Measurements from ENCODE around the gene VPS13D.

VPS13D gene

DNA sequence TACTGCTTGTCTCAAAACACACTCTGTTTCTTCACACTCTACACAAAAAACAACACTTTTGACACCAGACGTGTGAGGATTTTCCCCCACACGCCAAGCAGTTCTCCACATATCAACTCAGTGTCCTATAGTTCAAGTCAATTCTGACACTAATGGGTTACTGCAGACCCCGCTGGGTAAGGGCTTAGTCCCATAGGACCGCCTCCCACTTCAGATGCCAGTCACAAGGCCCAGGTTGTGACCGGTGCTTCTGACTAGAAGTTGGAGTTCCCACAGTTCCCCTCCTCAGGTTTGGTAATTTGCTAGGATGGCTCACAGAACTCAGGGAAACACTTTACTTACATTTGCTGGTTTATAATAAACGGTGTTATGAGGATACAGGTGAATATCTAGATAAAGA is 19.9 kb downstream of the VPS13D start:
- no peak for DNase-seq (ENCODE audit: low read depth, low spot score)
- peaks cover 35% of the 10 kb centered on the region for H3K36me3 ChIP-seq (ENCODE audit: insufficient read depth, low read length)
- H3K4me3 ChIP-seq, result no peak overlapping the region
- H3K9me3 ChIP-seq (ENCODE audit: low read depth, low read length), result no peaks in the 10 kb centered on the region
- no peak overlapping the region for H3K27ac ChIP-seq
- TF ChIP-seq EZH2 (IDR thresholded peaks at IDR 0.05), result no peak
- H3K9ac ChIP-seq (ENCODE audit: insufficient read length), result no peak overlapping the region

DNA sequence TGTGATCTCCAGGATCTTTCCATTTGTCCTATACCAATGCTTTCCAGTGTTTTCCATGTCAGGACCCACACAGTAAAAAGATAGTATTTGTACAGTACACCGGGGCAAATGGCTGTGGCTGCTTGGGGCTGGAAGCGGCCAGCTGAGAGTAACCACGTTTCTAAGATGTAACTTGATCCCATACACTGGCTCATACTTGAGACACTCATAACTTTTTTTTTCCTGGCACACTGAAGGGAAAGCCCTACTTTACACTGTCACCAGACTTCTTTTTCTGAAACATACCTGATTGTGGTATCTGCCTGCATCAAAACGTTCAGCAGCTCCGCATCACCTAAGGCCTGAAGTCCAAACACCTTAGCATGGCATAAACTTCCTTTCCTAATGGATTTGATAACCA is 21.6 kb downstream of the VPS13D start:
- H3K9ac ChIP-seq (ENCODE audit: insufficient read length), result no peak overlapping the region
- H3K27ac ChIP-seq, result no peak overlapping the region
- TF ChIP-seq FOXP2 (optimal IDR thresholded peaks at IDR 0.05; ENCODE audit: control extremely low read depth, extremely low read length, insufficient read depth), result no peak
- no peak for TF ChIP-seq EZH2 (IDR thresholded peaks at IDR 0.05)
- no peak for TF ChIP-seq POLR2AphosphoS5 (IDR thresholded peaks at IDR 0.05; ENCODE audit: borderline replicate concordance, low read depth, low read length)
- H3K4me3 ChIP-seq, result no peak overlapping the region
- DNase-seq (ENCODE audit: low read depth, low spot score), result no peak
- no peaks in the 10 kb centered on the region for H3K9me3 ChIP-seq (ENCODE audit: low read depth, low read length)
- peaks cover 35% of the 10 kb centered on the region for H3K36me3 ChIP-seq (ENCODE audit: insufficient read depth, low read length)

- no peak for TF ChIP-seq FOXP2 (optimal IDR thresholded peaks at IDR 0.05; ENCODE audit: control extremely low read depth, extremely low read length, insufficient read depth)
- H3K27ac ChIP-seq, result no peak overlapping the region
- no peak overlapping the region for H3K4me3 ChIP-seq
- DNase-seq (ENCODE audit: low read depth, low spot score), result no peak
- H3K9ac ChIP-seq (ENCODE audit: insufficient read length), result no peak overlapping the region
- H3K9me3 ChIP-seq (ENCODE audit: low read depth, low read length), result no peaks in the 10 kb centered on the region
- peaks cover 38% of the 10 kb centered on the region; the same call in 1 of the 2 replicates for H3K36me3 ChIP-seq (ENCODE audit: insufficient read depth, low read length)
Measured at GRCh38 chr1:12255913-12256312, 26.1 kb downstream of the VPS13D start.

DNA sequence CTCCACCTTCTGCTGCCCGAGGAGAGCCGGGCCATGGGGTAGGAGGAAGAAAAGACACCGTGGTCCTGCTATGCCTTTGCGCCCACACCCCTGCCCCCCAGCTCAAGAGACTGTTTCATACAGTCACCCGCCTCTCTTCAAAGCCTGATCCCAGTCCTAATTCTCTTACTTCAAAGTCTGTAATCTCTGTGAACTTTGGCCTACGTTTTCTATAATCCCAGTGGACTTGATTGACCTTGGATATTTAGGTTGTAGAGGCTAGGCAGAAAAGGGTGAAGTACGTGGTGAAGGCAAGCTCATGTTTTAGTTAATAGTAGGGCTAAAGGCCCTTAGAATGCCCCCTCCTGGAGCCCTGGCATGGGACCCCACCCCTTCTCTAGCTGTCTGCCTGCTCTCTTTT is 28.4 kb downstream of the VPS13D start:
- Histone ChIP-seq H3K36me3 (ENCODE audit: insufficient read depth, low read length) (peaks cover 53% of the 10 kb centered on the region), H3K9me3 (ENCODE audit: low read depth, low read length) (no peaks in the 10 kb centered on the region), H3K4me3 (no peak overlapping the region), H3K27ac (no peak overlapping the region), H3K9ac (ENCODE audit: insufficient read length) (no peak overlapping the region)
- no peak for TF ChIP-seq EZH2 (IDR thresholded peaks at IDR 0.05)
- TF ChIP-seq POLR2AphosphoS5 (IDR thresholded peaks at IDR 0.05; ENCODE audit: borderline replicate concordance, low read depth, low read length), result no peak
- TF ChIP-seq FOXP2 (optimal IDR thresholded peaks at IDR 0.05; ENCODE audit: control extremely low read depth, extremely low read length, insufficient read depth), result no peak
- DNase-seq (ENCODE audit: low read depth, low spot score), result no peak

- TF ChIP-seq FOXP2 (optimal IDR thresholded peaks at IDR 0.05; ENCODE audit: control extremely low read depth, extremely low read length, insufficient read depth) (no peak), EZH2 (IDR thresholded peaks at IDR 0.05) (no peak), POLR2AphosphoS5 (IDR thresholded peaks at IDR 0.05; ENCODE audit: borderline replicate concordance, low read depth, low read length) (no peak)
- Histone ChIP-seq H3K27ac (no peak overlapping the region), H3K9ac (ENCODE audit: insufficient read length) (no peak overlapping the region), H3K9me3 (ENCODE audit: low read depth, low read length) (no peaks in the 10 kb centered on the region), H3K4me3 (no peak overlapping the region), H3K36me3 (ENCODE audit: insufficient read depth, low read length) (peaks cover 43% of the 10 kb centered on the region)
- no peak for DNase-seq (ENCODE audit: low read depth, low spot score)
Measured at GRCh38 chr1:12269351-12269750, 39.5 kb downstream of the VPS13D start.

DNA sequence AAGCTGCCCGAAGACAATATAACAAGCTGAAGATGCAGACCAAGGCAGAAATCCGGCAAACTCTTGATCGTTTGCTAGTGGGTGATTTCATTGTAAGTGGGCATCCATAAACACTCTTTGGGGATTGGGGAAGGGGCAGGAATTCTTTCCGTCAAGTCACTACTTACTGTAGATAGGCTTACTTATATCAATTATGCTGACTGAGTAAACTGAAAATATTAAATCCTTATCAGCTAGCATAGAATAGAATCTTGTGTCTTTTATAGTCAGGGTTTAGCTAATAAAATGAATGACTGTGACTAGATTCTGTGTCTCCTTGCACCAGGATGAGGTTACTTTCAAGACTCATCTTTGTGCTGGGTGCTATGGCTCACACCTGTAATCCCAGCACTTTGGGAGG is 41.2 kb downstream of the VPS13D start:
- Histone ChIP-seq H3K36me3 (ENCODE audit: insufficient read depth, low read length) (peaks cover 37% of the 10 kb centered on the region), H3K9ac (ENCODE audit: insufficient read length) (no peak overlapping the region), H3K27ac (no peak overlapping the region), H3K4me3 (no peak overlapping the region), H3K9me3 (ENCODE audit: low read depth, low read length) (no peaks in the 10 kb centered on the region)
- TF ChIP-seq POLR2AphosphoS5 (IDR thresholded peaks at IDR 0.05; ENCODE audit: borderline replicate concordance, low read depth, low read length), result no peak
- DNase-seq (ENCODE audit: low read depth, low spot score), result no peak

GRCh38 chr1:12272770-12273169 is 42.9 kb downstream of the VPS13D start:
- DNase-seq (ENCODE audit: low read depth, low spot score), result no peak
- no peak for TF ChIP-seq POLR2AphosphoS5 (IDR thresholded peaks at IDR 0.05; ENCODE audit: borderline replicate concordance, low read depth, low read length)
- no peak for TF ChIP-seq EZH2 (IDR thresholded peaks at IDR 0.05)
- no peak for TF ChIP-seq FOXP2 (optimal IDR thresholded peaks at IDR 0.05; ENCODE audit: control extremely low read depth, extremely low read length, insufficient read depth)
- no peak overlapping the region for H3K4me3 ChIP-seq
- H3K9ac ChIP-seq (ENCODE audit: insufficient read length), result no peak overlapping the region
- H3K36me3 ChIP-seq (ENCODE audit: insufficient read depth, low read length), result peaks cover 52% of the 10 kb centered on the region
- H3K27ac ChIP-seq, result no peak overlapping the region
- no peaks in the 10 kb centered on the region for H3K9me3 ChIP-seq (ENCODE audit: low read depth, low read length)

- Histone ChIP-seq H3K36me3 (ENCODE audit: insufficient read depth, low read length) (peaks cover 43% of the 10 kb centered on the region), H3K4me3 (no peak overlapping the region), H3K9me3 (ENCODE audit: low read depth, low read length) (no peaks in the 10 kb centered on the region), H3K9ac (ENCODE audit: insufficient read length) (no peak overlapping the region), H3K27ac (no peak overlapping the region)
- no peak for DNase-seq (ENCODE audit: low read depth, low spot score)
- TF ChIP-seq EZH2 (IDR thresholded peaks at IDR 0.05) (no peak), POLR2AphosphoS5 (IDR thresholded peaks at IDR 0.05; ENCODE audit: borderline replicate concordance, low read depth, low read length) (no peak), FOXP2 (optimal IDR thresholded peaks at IDR 0.05; ENCODE audit: control extremely low read depth, extremely low read length, insufficient read depth) (no peak)
Measured at GRCh38 chr1:12275370-12275769, 45.5 kb downstream of the VPS13D start.

GRCh38 chr1:12276225-12276624 is 46.4 kb downstream of the VPS13D start:
- Histone ChIP-seq H3K9ac (ENCODE audit: insufficient read length) (no peak overlapping the region), H3K27ac (no peak overlapping the region), H3K4me3 (no peak overlapping the region), H3K9me3 (ENCODE audit: low read depth, low read length) (no peaks in the 10 kb centered on the region), H3K36me3 (ENCODE audit: insufficient read depth, low read length) (peaks cover 34% of the 10 kb centered on the region)
- DNase-seq (ENCODE audit: low read depth, low spot score), result no peak
- no peak for TF ChIP-seq FOXP2 (optimal IDR thresholded peaks at IDR 0.05; ENCODE audit: control extremely low read depth, extremely low read length, insufficient read depth)
- TF ChIP-seq EZH2 (IDR thresholded peaks at IDR 0.05), result no peak
- no peak for TF ChIP-seq POLR2AphosphoS5 (IDR thresholded peaks at IDR 0.05; ENCODE audit: borderline replicate concordance, low read depth, low read length)

Data from SK-N-MC (cell line).